Uterine smooth muscle cell (primary cell): ENCODE measurements around the gene KCNJ4. TPM values are rescaled to one million over a fixed set of nuclear protein-coding genes. Genes with fewer than 3 reads are reported as not detected.

Experiments
- total RNA-seq: library from RNA; depleted of rRNA; stranded (reverse); fragments of >200 nt; gene quantifications from 2 replicates; pipeline ENCODE4 v1.2.3, GENCODE V29; 2014

KCNJ4 gene
- total RNA-seq = not detected in 2 replicates

DNA sequence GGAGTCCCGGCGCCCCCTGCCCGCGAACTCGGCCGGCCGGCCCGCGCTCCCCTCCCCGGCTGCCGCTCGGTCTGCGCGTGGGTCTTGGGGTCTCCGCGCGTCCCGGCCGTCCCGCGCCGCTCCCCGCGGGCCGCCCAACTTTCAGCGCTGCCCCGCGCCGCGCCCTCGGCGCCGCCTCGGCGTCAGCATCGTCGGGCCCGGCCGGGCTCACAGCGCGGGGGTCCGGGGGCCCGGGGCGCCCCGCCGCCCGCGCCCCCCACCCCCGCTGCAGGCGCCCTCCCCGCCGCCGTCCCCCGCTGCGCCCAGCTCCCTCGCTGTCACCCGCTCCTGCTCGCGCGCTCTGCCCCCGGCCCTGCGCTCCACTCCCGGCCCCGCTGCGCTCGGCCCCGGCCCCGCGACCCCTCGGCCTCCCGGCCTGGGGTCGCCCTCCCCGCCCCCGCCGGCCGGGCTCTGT is at the start of gene KCNJ4:
KCNJ4 (minus strand) TSS at position 124 of the 454 bp plus-strand sequence. CDS start 27,067 bp downstream, outside the sequence.

DNA sequence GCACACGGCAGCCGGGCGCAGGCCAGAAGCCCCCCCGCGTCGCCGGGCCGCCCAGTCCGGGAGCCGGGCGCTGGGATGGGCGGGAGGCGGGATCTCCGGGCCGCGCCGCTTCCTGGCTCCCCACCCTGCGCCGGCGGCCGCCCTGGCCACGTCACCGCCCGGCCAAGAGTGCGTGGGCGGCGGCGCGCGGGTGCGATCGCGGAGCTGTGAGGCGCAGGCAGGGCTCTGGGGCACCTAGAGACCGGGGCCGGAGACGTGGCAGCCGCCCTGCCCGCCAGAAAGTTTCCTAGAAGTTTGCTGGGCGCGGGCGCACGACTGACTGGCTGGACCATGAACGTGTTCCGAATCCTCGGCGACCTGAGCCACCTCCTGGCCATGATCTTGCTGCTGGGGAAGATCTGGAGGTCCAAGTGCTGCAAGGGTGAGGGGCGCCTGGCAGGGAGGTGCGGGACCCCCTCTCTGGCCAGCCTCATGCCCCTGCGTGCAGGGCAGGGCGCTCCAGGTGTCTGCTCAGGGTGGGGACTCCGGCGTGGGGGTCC is 13.0 kb upstream of the KCNJ4 start, which contains the start of gene KDELR3:
KDELR3 (plus strand) TSS at position 193 of the 539 bp plus-strand sequence; CDS start at position 331, 138 bp downstream.

Other genes with a start within 250 kb of the KCNJ4 start
- 26.0 and 32.6 TPM in 2 replicates for gene TMEM184B, start 182.2 kb downstream of the KCNJ4 start, total RNA-seq
- gene CSNK1E, start 137.8 kb downstream of the KCNJ4 start, total RNA-seq = 89.1 and 123 TPM in 2 replicates
- 78.1 and 98.8 TPM in 2 replicates for gene KDELR3, start 12.9 kb upstream of the KCNJ4 start, total RNA-seq
- 412 and 413 TPM in 2 replicates for gene DDX17, start 51.1 kb upstream of the KCNJ4 start, total RNA-seq
- 6.5 and 7.2 TPM in 2 replicates for gene DMC1, start 115.0 kb upstream of the KCNJ4 start, total RNA-seq
- gene FAM227A, start 201.2 kb upstream of the KCNJ4 start, total RNA-seq = 1.3 and 2.4 TPM in 2 replicates
- gene CBY1, start 201.4 kb upstream of the KCNJ4 start, total RNA-seq = 17.5 and 21.0 TPM in 2 replicates
- gene TOMM22, start 226.8 kb upstream of the KCNJ4 start, total RNA-seq = 78.7 and 90.2 TPM in 2 replicates
- gene JOSD1, start 245.7 kb upstream of the KCNJ4 start, total RNA-seq = 66.7 and 68.0 TPM in 2 replicates